Embryonic facial prominence (tissue), 1 donor: ENCODE results near the gene ASCL5.

ENCODE experiments used
- DNase-seq: peaks from one replicate; pipeline ENCODE4 v3.0.0-alpha.2; 2016; ENCODE audit errors: extremely low spot score

ASCL5 gene

GRCh38 chr1:201153474-201154388 lies 26.7 kb upstream of the ASCL5 start:
- no peak for DNase-seq

GRCh38 chr1:201149400-201149799 lies 22.4 kb upstream of the ASCL5 start:
- DNase-seq, result no peak

- DNase-seq, result no peak
Measured at GRCh38 chr1:201147396-201148015, 20.5 kb upstream of the ASCL5 start.

GRCh38 chr1:201146626-201147390 lies 19.8 kb upstream of the ASCL5 start:
- no peak for DNase-seq

GRCh38 chr1:201145816-201146215 lies 18.8 kb upstream of the ASCL5 start:
- DNase-seq, result no peak

- DNase-seq, result no peak
Measured at GRCh38 chr1:201145132-201145531, 18.1 kb upstream of the ASCL5 start.

GRCh38 chr1:201144701-201145100 lies 17.7 kb upstream of the ASCL5 start:
- DNase-seq, result no peak

- DNase-seq, result no peak
Measured at GRCh38 chr1:201143726-201144635, 17.0 kb upstream of the ASCL5 start.

GRCh38 chr1:201142849-201143725 lies 16.1 kb upstream of the ASCL5 start:
- no peak for DNase-seq

- DNase-seq, result no peak
Measured at GRCh38 chr1:201142011-201142848, 15.2 kb upstream of the ASCL5 start.

GRCh38 chr1:201141418-201141817 lies 14.4 kb upstream of the ASCL5 start:
- no peak for DNase-seq

- no peak for DNase-seq
Measured at GRCh38 chr1:201140941-201141260, 13.9 kb upstream of the ASCL5 start.

- no peak for DNase-seq
Measured at GRCh38 chr1:201140235-201140940, 13.4 kb upstream of the ASCL5 start.

- DNase-seq, result no peak
Measured at GRCh38 chr1:201139756-201140155, 12.8 kb upstream of the ASCL5 start.

- no peak for DNase-seq
Measured at GRCh38 chr1:201139306-201139705, 12.3 kb upstream of the ASCL5 start.

GRCh38 chr1:201138311-201138840 lies 11.4 kb upstream of the ASCL5 start:
- DNase-seq, result no peak

GRCh38 chr1:201137579-201138310 lies 10.8 kb upstream of the ASCL5 start:
- DNase-seq, result no peak

GRCh38 chr1:201137024-201137392 lies 10.0 kb upstream of the ASCL5 start:
- no peak for DNase-seq
